GM13977 (cell line): ENCODE data around the gene P2RY12.
A peak's percentile ranks its signal among the peaks of the same experiment; 100 is the strongest.

Source experiments
- DNase-seq: peaks from one replicate; pipeline ENCODE4 v3.0.0; 2012; ENCODE audit warnings: low spot score
- in situ Hi-C: fragments of 300-500 bp; cut with MboI; formaldehyde crosslinking; loops from one replicate; pipeline ENCODE4 v1.12.0; 2022; ENCODE audit warnings: low sequenced_read_pairs, low pct_unique_long_range_greater_than_20kb, mixed read lengths, inconsistent platforms; ENCODE audit not compliant: unreplicated experiment
- TF ChIP-seq, protein P1 (sequence below): IDR thresholded peaks from 2 replicates; pipeline ENCODE4 v1.5.1; 2012; ENCODE audit warnings: mild to moderate bottlenecking, control low read depth; ENCODE audit not compliant: insufficient read depth; ENCODE audit errors: extremely low read depth, missing control alignments

P2RY12 gene

DNA sequence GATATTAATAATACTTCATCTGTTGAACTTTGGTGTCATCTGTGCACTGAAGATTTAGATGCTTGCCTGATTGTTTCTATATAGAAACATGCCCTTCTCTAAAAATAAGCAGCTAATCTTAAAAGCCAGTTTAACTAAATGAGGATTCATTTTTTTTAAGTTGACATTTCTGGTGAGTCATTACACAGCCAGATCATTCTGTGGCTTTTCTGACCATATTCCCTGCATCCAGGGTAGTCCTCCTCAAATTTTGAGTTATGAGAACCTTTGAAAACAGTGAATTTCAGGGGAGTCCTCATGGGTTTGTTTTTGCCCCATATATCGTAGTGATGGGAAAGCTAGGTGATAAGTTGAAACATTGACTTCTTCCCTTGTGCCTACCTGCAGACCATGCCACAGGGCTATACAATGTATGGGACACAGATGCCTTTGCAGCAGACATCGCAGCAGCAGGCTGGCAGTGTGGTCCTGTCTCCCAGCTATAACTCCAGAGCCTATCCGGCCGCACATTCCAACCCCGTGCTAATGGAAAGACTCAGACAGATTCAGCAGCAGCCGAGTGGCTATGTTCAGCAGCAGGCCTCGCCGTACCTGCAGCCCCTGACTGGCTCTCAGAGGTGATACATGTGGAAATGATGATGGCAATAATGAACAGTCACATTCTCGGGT is 26.5 kb upstream of the P2RY12 start:
- in situ Hi-C loops, result no loop called here
- TF ChIP-seq, protein P1, sequence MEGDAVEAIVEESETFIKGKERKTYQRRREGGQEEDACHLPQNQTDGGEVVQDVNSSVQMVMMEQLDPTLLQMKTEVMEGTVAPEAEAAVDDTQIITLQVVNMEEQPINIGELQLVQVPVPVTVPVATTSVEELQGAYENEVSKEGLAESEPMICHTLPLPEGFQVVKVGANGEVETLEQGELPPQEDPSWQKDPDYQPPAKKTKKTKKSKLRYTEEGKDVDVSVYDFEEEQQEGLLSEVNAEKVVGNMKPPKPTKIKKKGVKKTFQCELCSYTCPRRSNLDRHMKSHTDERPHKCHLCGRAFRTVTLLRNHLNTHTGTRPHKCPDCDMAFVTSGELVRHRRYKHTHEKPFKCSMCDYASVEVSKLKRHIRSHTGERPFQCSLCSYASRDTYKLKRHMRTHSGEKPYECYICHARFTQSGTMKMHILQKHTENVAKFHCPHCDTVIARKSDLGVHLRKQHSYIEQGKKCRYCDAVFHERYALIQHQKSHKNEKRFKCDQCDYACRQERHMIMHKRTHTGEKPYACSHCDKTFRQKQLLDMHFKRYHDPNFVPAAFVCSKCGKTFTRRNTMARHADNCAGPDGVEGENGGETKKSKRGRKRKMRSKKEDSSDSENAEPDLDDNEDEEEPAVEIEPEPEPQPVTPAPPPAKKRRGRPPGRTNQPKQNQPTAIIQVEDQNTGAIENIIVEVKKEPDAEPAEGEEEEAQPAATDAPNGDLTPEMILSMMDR, result no peak
- no peak for DNase-seq

GRCh38 chr3:151407928-151408327 is 23.4 kb upstream of the P2RY12 start:
- in situ Hi-C loops, result no loop called here
- no peak for DNase-seq
- TF ChIP-seq, protein P1, result no peak

- TF ChIP-seq, protein P1, result no peak
- peak; percentile 35 for DNase-seq
- in situ Hi-C loops, result no loop called here
Observed at GRCh38 chr3:151404316-151404715, 19.8 kb upstream of the P2RY12 start.

- no peak for DNase-seq
- in situ Hi-C loops, result no loop called here
- TF ChIP-seq, protein P1, result no peak
Observed at GRCh38 chr3:151403246-151403645, 18.7 kb upstream of the P2RY12 start.

DNA sequence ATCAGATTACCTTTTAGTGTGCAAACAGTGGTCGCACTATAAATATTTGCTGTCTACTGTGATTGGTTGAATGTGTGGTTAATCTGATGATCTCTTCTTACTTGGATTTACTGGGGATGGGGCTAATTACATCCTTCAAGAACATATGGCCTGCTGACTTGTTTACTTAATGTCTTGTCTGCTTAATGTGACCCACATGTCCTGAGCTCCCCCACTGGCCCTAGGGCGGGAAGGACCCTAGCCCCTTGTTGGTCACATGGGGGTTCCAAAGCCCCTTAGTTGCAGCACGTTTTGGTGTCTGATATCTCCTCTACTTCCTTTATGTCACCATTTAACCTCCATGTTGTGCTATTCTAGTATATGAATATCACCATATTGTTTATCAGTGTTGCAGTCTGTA is 17.8 kb upstream of the P2RY12 start:
- no peak for DNase-seq

DNA sequence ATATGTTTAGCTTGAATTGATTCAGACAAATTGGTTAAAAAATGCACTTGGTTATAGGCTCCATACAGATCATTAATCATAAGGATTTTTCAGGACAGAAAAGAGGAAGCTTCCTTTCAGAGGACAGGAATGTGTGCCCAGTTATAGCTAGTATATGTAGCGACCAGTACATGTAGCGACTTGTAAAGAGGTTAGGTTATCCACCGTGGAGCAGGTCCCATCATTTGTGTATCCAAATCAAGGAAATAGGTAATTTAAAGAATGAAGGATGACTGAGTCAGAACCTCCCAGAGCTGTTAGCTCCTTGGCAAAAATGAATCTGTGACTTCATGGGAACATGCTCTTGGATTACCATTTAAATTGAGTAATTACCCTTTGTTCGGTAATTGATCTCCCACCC is 15.8 kb upstream of the P2RY12 start:
- DNase-seq, result no peak
- TF ChIP-seq, protein P1, result no peak
- in situ Hi-C loops, result no loop called here

More for the DNA sequence above, 17.8 kb upstream of the P2RY12 start:
- TF ChIP-seq, protein P1, result no peak
- in situ Hi-C loops, result no loop called here
